GM19240 (cell line): ENCODE data around the gene NAA35.

Source experiments
- DNase-seq: peaks from one replicate; pipeline ENCODE4 v3.0.0; 2011; ENCODE audit warnings: low spot score; ENCODE audit not compliant: insufficient read length

Gene NAA35

GRCh38 chr9:86061972-86062739 is 121.2 kb downstream of the NAA35 start:
- DNase-seq = no peak

- no peak for DNase-seq
These were observed 122.1 kb downstream of the NAA35 start for GRCh38 chr9:86062845-86063693.

- DNase-seq = no peak
These were observed 123.3 kb downstream of the NAA35 start for GRCh38 chr9:86064220-86064619.

- no peak for DNase-seq
These were observed 128.4 kb downstream of the NAA35 start for GRCh38 chr9:86069206-86069869.
